B cell (primary cell): ENCODE data around the gene FGFRL1. TPM values are rescaled to one million over a fixed set of nuclear protein-coding genes. Genes with fewer than 3 reads are reported as not detected.

ENCODE experiments used
- ATAC-seq: fragments of 200-7000 bp; cut with Tn5 transposase; one replicate; pipeline ENCODE4 v1.10.0; 2021; ENCODE audit warnings: low read depth, mild to moderate bottlenecking, moderate number of reproducible peaks, moderate library complexity
- CTCF ChIA-PET: fragments of 350-600 bp; sonication (Branson Sonifier 250); formaldehyde crosslinking; loops from one replicate; lab custom pipeline; 2021; ENCODE audit warnings: antibody characterized with exemption, inconsistent platforms; lab: Charles Lee
- POLR2A ChIA-PET: fragments of 350-600 bp; sonication (Branson Sonifier 250); formaldehyde crosslinking; loops from one replicate; lab custom pipeline; 2021; ENCODE audit warnings: antibody characterized with exemption; lab: Charles Lee
- DNase-seq: peaks from one replicate; pipeline ENCODE4 v3.0.0; 2013
- H2AFZ ChIP-seq: 2 replicates; pipeline ENCODE4 v1.6.1; 2012; ENCODE audit warnings: mild to moderate bottlenecking, low read depth, low read length; ENCODE audit not compliant: insufficient read depth, poor library complexity, severe bottlenecking
- H3K27ac ChIP-seq, 2 donors: 1 replicate in 1 of 2; 2 replicates in 1 of 2; pipeline ENCODE4 v1.5.1; 2012 to 2013; ENCODE audit warnings: low read length in 2 of 2, mild to moderate bottlenecking in 2 of 2, moderate library complexity in 1 of 2
- H3K27me3 ChIP-seq, 4 experiments: fragments of 200-600 bp in 1 of 4; sonication (generic) in 1 of 4; replicated peaks in 1 of 4; 1 replicate in 2 of 4; 2 replicates in 2 of 4; pipeline versions ENCODE4 v1.6.1 to v1.7.0; 2013 to 2016; ENCODE audit warnings: low read length in 3 of 4, mild to moderate bottlenecking in 2 of 4, mixed read lengths in 1 of 4, moderate library complexity in 1 of 4; ENCODE audit not compliant: insufficient read depth in 4 of 4, control insufficient read depth in 3 of 4; ENCODE audit errors: control extremely low read depth in 1 of 4
- H3K36me3 ChIP-seq, 2 experiments: replicated peaks in 1 of 2; 1 replicate in 1 of 2; 2 replicates in 1 of 2; pipeline versions ENCODE4 v1.6.1 to v1.7.1; 2013; ENCODE audit warnings: low read length in 1 of 2; ENCODE audit not compliant: insufficient read depth in 2 of 2, control insufficient read depth in 1 of 2; ENCODE audit errors: control extremely low read depth in 1 of 2, extremely low read depth in 1 of 2
- H3K4me1 ChIP-seq, 2 donors: fragments of 200-600 bp in 1 of 2; sonication (generic) in 1 of 2; 1 replicate in 1 of 2; 2 replicates in 1 of 2; pipeline versions ENCODE4 v1.5.1 to v1.6.1; 2013 to 2017; ENCODE audit warnings: low read length in 2 of 2; ENCODE audit not compliant: control insufficient read depth in 2 of 2, insufficient read depth in 2 of 2
- H3K4me2 ChIP-seq: replicated peaks from 2 replicates; pipeline ENCODE3; 2012; ENCODE audit warnings: mild to moderate bottlenecking, low read depth, low read length; ENCODE audit not compliant: poor library complexity, severe bottlenecking
- H3K4me3 ChIP-seq, 5 experiments: fragments of 200-600 bp in 1 of 5; sonication (generic) in 1 of 5; 1 replicate in 3 of 5; 2 replicates in 2 of 5; pipeline versions ENCODE4 v1.5.1 to v1.7.0; 2011 to 2016; ENCODE audit warnings: low read length in 4 of 5, mild to moderate bottlenecking in 4 of 5, low read depth in 2 of 5, control low read depth in 1 of 5, moderate library complexity in 1 of 5; ENCODE audit not compliant: insufficient read depth in 1 of 5; ENCODE audit errors: control extremely low read depth in 1 of 5, extremely low read depth in 1 of 5
- H3K79me2 ChIP-seq: fragments of 200-600 bp; sonication (generic); one replicate; pipeline ENCODE4 v1.6.0; 2016; ENCODE audit warnings: low read length; ENCODE audit not compliant: control insufficient read depth, insufficient read depth
- H3K9ac ChIP-seq: fragments of 200-600 bp; sonication (generic); 2 replicates; pipeline ENCODE4 v1.6.1; 2017; ENCODE audit warnings: mild to moderate bottlenecking, low read length, moderate library complexity
- H3K9me3 ChIP-seq, 3 donors: one replicate each; pipeline versions ENCODE4 v1.6.1 to v1.7.1; 2013; ENCODE audit warnings: low read length in 2 of 3; ENCODE audit not compliant: control insufficient read depth in 2 of 3, insufficient read depth in 1 of 3; ENCODE audit errors: control extremely low read depth in 1 of 3
- H4K20me1 ChIP-seq: 2 replicates; pipeline ENCODE4 v1.6.0; 2012; ENCODE audit warnings: mild to moderate bottlenecking, low read length; ENCODE audit not compliant: insufficient read depth, control insufficient read depth, poor library complexity, severe bottlenecking
- H3K27ac Mint-ChIP-seq: one replicate; pipeline ENCODE4 v1.8.0; 2021; ENCODE audit warnings: mixed read lengths
- H3K27me3 Mint-ChIP-seq: one replicate; pipeline ENCODE4 v1.8.0; 2021; ENCODE audit warnings: mixed read lengths
- H3K4me1 Mint-ChIP-seq: one replicate; pipeline ENCODE4 v1.8.0; 2021; ENCODE audit warnings: mixed read lengths
- H3K4me3 Mint-ChIP-seq: one replicate; pipeline ENCODE4 v1.8.0; 2021; ENCODE audit warnings: mixed read lengths
- H3K9me3 Mint-ChIP-seq: one replicate; pipeline ENCODE4 v1.8.0; 2022; ENCODE audit warnings: mixed read lengths; ENCODE audit not compliant: insufficient read depth
- CTCF ChIP-seq: fragments of 200-600 bp; IDR thresholded peaks from one replicate; pipeline ENCODE4 v1.8.0; 2022; ENCODE audit warnings: antibody characterized with exemption, mild to moderate bottlenecking
- EZH2 ChIP-seq: IDR thresholded peaks from 2 replicates; pipeline ENCODE4 v1.6.1; 2012; ENCODE audit warnings: borderline replicate concordance, low read depth, mild to moderate bottlenecking, moderate library complexity, low read length; ENCODE audit not compliant: insufficient read depth, poor library complexity, severe bottlenecking
- WGBS: methylation state at CpG from one replicate; pipeline ENCODE4 v1.1.5; 2013; ENCODE audit warnings: missing lambda C conversion rate; ENCODE audit not compliant: insufficient coverage; 5-methylcytosine and 5-hydroxymethylcytosine counted together
- intact Hi-C: fragments of 100-400 bp; cut with micrococcal nuclease; formaldehyde crosslinking; loops from one replicate; pipeline ENCODE4 v1.10.0; 2022
- polyA plus RNA-seq: library from polyadenylated mRNA; depleted of rRNA; stranded (reverse); fragments of >200 nt; gene quantifications from 2 replicates; pipeline ENCODE4 v1.2.3, GENCODE V29; 2012
- total RNA-seq, 2 donors: library from RNA; stranded (reverse); fragments of 120-200 nt in 1 of 2; gene quantifications; 1 replicate in 1 of 2; 2 replicates in 1 of 2; pipeline versions ENCODE4 v1.2.3 to v1.2.4, GENCODE V29; 2013 to 2022

Gene FGFRL1
- total and polyA plus RNA-seq, 2 donors (not counting 1 experiment from before 2014, with no cell fraction given), result 24.1 to 28.9 TPM

GRCh38 chr4:965766-966134 is 45.7 kb upstream of the FGFRL1 start:
- Histone ChIP-seq H3K36me3 (peaks cover 0 to 6% of the 10 kb centered on the region in 2 experiments), H3K9ac (no peak overlapping the region), H3K79me2 (peaks cover 14% of the 10 kb centered on the region), H3K27me3 (peaks cover 0 to 6% (median under 1%) of the 10 kb centered on the region in 4 experiments), H2AFZ (no peak overlapping the region), H3K9me3 (no peaks in the 10 kb centered on the region), H3K27ac (no peak overlapping the region), H3K4me3 (no peak overlapping the region), H3K4me2 (no peak overlapping the region), H4K20me1 (peaks cover 46% of the 10 kb centered on the region), H3K4me1 (peaks cover 4 to 13% of the 10 kb centered on the region in 2 donors)
- Mint-ChIP-seq H3K9me3 (no peaks in the 10 kb centered on the region), H3K27ac (no peak overlapping the region), H3K27me3 (no peaks in the 10 kb centered on the region), H3K4me1 (peaks cover 2% of the 10 kb centered on the region), H3K4me3 (peak overlapping the region; percentile 23)
- DNase-seq (no peak), ATAC-seq (no peak)
- intact Hi-C loops, result no loop called here
- TF ChIP-seq EZH2 (no peak), CTCF (no peak)
- CTCF ChIA-PET, result no interaction called here
- POLR2A ChIA-PET, result no interaction called here
- WGBS, result 95% methylated on average over 21 of the region's 21 CpGs

GRCh38 chr4:966266-967112 is 44.9 kb upstream of the FGFRL1 start:
- peaks cover 4 to 16% of the 10 kb centered on the region in 2 donors for H3K4me1 ChIP-seq
- no peak for TF ChIP-seq EZH2
- no peak for TF ChIP-seq CTCF
- H3K9me3 ChIP-seq, result no peaks in the 10 kb centered on the region
- H3K27ac ChIP-seq, result no peak overlapping the region
- H3K79me2 ChIP-seq, result peaks cover 20% of the 10 kb centered on the region
- ATAC-seq (no peak), DNase-seq (no peak)
- peaks cover 6% of the 10 kb centered on the region for H3K4me1 Mint-ChIP-seq
- intact Hi-C loops, result no loop called here
- peaks cover 0 to 6% (median under 1%) of the 10 kb centered on the region in 4 experiments for H3K27me3 ChIP-seq
- peaks cover 0 to 6% of the 10 kb centered on the region in 2 experiments for H3K36me3 ChIP-seq
- H3K9me3 Mint-ChIP-seq, result no peaks in the 10 kb centered on the region
- H3K4me3 Mint-ChIP-seq, result no peak overlapping the region
- H3K4me2 ChIP-seq, result no peak overlapping the region
- no peak overlapping the region for H3K27ac Mint-ChIP-seq
- ChIA-PET CTCF (interaction anchor here (0.9 kb wide), 1 partner anchor 85 kb away, joined by 3 read pairs; no protein-coding TSS in a partner anchor), POLR2A (no interaction called here)
- no peak overlapping the region for H3K4me3 ChIP-seq
- no peaks in the 10 kb centered on the region for H3K27me3 Mint-ChIP-seq
- WGBS, result 93% methylated on average over 48 of the region's 48 CpGs
- peaks cover 53% of the 10 kb centered on the region for H4K20me1 ChIP-seq
- H3K9ac ChIP-seq, result no peak overlapping the region
- no peak overlapping the region for H2AFZ ChIP-seq
